Endothelial cell of umbilical vein (primary cell): ENCODE data around the gene CEP295NL. TPM values are rescaled to one million over a fixed set of nuclear protein-coding genes. Genes with fewer than 3 reads are reported as not detected.
"Not testable (repeated sequence)": the region's sequence is repeated elsewhere in the genome, so short reads cannot be mapped to it uniquely, and the experiment has no call there.

ENCODE experiments used
- BruUV-seq: library from RNA; stranded (reverse); fragments of 400-500 nt; replicated peaks from 2 replicates; lab custom pipeline; 2021; lab: Mats Ljungman, UMichigan
- CTCF ChIA-PET: fragments of 300-600, 350-600 bp; sonication (Branson Sonifier 250); formaldehyde crosslinking; loops from one replicate; lab custom pipeline; 2021; ENCODE audit warnings: antibody characterized with exemption, inconsistent platforms; lab: Charles Lee
- POLR2A ChIA-PET: fragments of 300-600, 350-600 bp; sonication (Branson Sonifier 250); formaldehyde crosslinking; loops from one replicate; lab custom pipeline; 2021; ENCODE audit warnings: antibody characterized with exemption, inconsistent platforms; lab: Charles Lee
- DNase-seq: peaks from one replicate; pipeline ENCODE4 v3.0.0-alpha.2; 2011; ENCODE audit warnings: low read depth, low spot score
- FAIRE-seq: peaks from 2 replicates; lab custom pipeline; 2011; peaks lifted over from hg19 to GRCh38; lab: Jason Lieb, UNC
- H2AFZ ChIP-seq: 2 replicates; pipeline ENCODE4 v1.6.0; 2012; ENCODE audit warnings: low read depth, low read length, control low read depth, inconsistent platforms
- H3K27ac ChIP-seq: 2 replicates; pipeline ENCODE4 v1.5.1; 2011; ENCODE audit warnings: low read depth, mild to moderate bottlenecking, control low read depth, low read length, moderate library complexity; ENCODE audit not compliant: insufficient read depth
- H3K27me3 ChIP-seq, 2 experiments: 2 replicates each; pipeline versions ENCODE4 v1.6.0 to v1.6.1; 2011; ENCODE audit warnings: low read length in 2 of 2, mixed read lengths in 1 of 2; ENCODE audit not compliant: control insufficient read depth in 2 of 2, insufficient read depth in 2 of 2
- H3K36me3 ChIP-seq, 2 experiments: 2 replicates in 1 of 2; 3 replicates in 1 of 2; pipeline ENCODE4 v1.5.1; 2011; ENCODE audit warnings: low read length in 2 of 2, mild to moderate bottlenecking in 1 of 2, moderate library complexity in 1 of 2; ENCODE audit not compliant: control insufficient read depth in 2 of 2, insufficient read depth in 2 of 2; ENCODE audit errors: extremely low read depth in 1 of 2
- H3K4me1 ChIP-seq: 3 replicates; pipeline ENCODE4 v1.5.1; 2011; ENCODE audit warnings: mild to moderate bottlenecking, low read length; ENCODE audit not compliant: control insufficient read depth, insufficient read depth; ENCODE audit errors: extremely low read depth
- H3K4me2 ChIP-seq: 2 replicates; pipeline ENCODE4 v1.6.1; 2011; ENCODE audit warnings: low read length, control low read depth, mixed read lengths; ENCODE audit not compliant: insufficient read depth
- H3K4me3 ChIP-seq, 3 experiments: fragments of 200-600 bp in 1 of 3; sonication (generic), shearing (Covaris generic) in 1 of 3; replicated peaks in 1 of 3; 2 replicates each; pipeline ENCODE4 v1.5.1; 2011 to 2016; ENCODE audit warnings: control low read depth in 3 of 3, low read length in 3 of 3, mild to moderate bottlenecking in 2 of 3, inconsistent platforms in 1 of 3, low read depth in 1 of 3, moderate library complexity in 1 of 3; ENCODE audit not compliant: insufficient read depth in 1 of 3
- H3K79me2 ChIP-seq: 2 replicates; pipeline ENCODE4 v1.6.0; 2012; ENCODE audit warnings: low read length, inconsistent platforms; ENCODE audit not compliant: control insufficient read depth, insufficient read depth
- H3K9ac ChIP-seq: replicated peaks from 2 replicates; pipeline ENCODE3; 2011; ENCODE audit warnings: low read length, control low read depth; ENCODE audit not compliant: insufficient read depth; ENCODE audit errors: extremely low read depth
- H3K9me1 ChIP-seq: replicated peaks from 3 replicates; pipeline ENCODE4 v1.6.0; 2011; ENCODE audit warnings: mild to moderate bottlenecking, low read length; ENCODE audit not compliant: control insufficient read depth, insufficient read depth; ENCODE audit errors: extremely low read depth
- H3K9me3 ChIP-seq: replicated peaks from 2 replicates; pipeline ENCODE4 v1.5.1; 2012; ENCODE audit warnings: low read length, inconsistent platforms; ENCODE audit not compliant: control insufficient read depth, insufficient read depth
- H4K20me1 ChIP-seq: replicated peaks from 2 replicates; pipeline ENCODE3; 2011; ENCODE audit warnings: mild to moderate bottlenecking, low read length; ENCODE audit not compliant: control insufficient read depth, insufficient read depth; ENCODE audit errors: extremely low read depth
- EZH2 ChIP-seq: IDR thresholded peaks from 2 replicates; pipeline ENCODE4 v1.6.1; 2012; ENCODE audit warnings: borderline replicate concordance, low read depth, mild to moderate bottlenecking, moderate library complexity, low read length, inconsistent platforms; ENCODE audit not compliant: severe bottlenecking
- FOS ChIP-seq: IDR thresholded peaks from 2 replicates; pipeline ENCODE4 v1.6.1; 2011; ENCODE audit warnings: mild to moderate bottlenecking, low read length, moderate library complexity, borderline replicate concordance; ENCODE audit not compliant: insufficient read depth
- JUN ChIP-seq: IDR thresholded peaks from 2 replicates; pipeline ENCODE4 v1.6.1; 2011; ENCODE audit warnings: borderline replicate concordance, low read depth; ENCODE audit not compliant: insufficient read length, insufficient read depth
- dilution Hi-C: fragments of 300-500 bp; cut with MboI; formaldehyde crosslinking; loops from one replicate; pipeline ENCODE4 v1.15.0; 2019; ENCODE audit warnings: low sequenced_read_pairs; ENCODE audit not compliant: extremely low pct_ligation_motif_present
- intact Hi-C: fragments of 100-400 bp; cut with micrococcal nuclease; formaldehyde crosslinking; loops from one replicate; pipeline ENCODE4 v1.10.0; 2022
- polyA plus RNA-seq, 4 experiments: library from polyadenylated mRNA; depleted of rRNA in 3 of 4; stranded (reverse) in 3 of 4; unstranded in 1 of 4; fragments of >200 nt; gene quantifications; 2 replicates each; pipeline versions ENCODE4 v1.2.1 to v1.2.3, GENCODE V29; 2011 to 2012; ENCODE audit warnings: missing spikeins in 1 of 4
- total RNA-seq: library from RNA; stranded (reverse); gene quantifications from 2 replicates; pipeline ENCODE4 v1.2.3, GENCODE V29; 2021

Gene CEP295NL
- total and polyA plus RNA-seq, 2 donors (not counting 3 experiments of a cell fraction or from before 2014, with no cell fraction given), result 0.10 to 8.3 TPM

DNA sequence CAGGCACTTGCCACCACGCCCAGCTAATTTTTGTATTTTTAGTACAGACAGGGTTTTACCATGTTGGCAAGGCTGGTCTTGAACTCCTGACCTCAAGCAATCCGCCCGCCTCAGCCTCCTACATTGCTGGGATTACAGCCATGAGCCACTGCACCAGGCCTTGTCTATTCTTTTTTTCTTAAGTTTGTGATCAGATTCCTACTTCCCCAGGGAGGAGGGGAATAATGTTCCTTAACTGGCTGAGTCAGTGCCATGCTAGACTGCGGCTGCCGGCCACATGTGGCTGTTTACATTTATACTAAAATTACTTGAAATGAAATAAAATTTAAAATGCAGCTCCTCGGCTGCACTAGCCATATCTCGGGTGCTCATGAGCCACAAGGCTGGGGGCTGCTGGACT lies 34.6 kb downstream of the CEP295NL start:
- H3K79me2 ChIP-seq, result no peaks in the 10 kb centered on the region
- intact Hi-C loops, result no loop called here
- no peak overlapping the region for H3K9ac ChIP-seq
- POLR2A ChIA-PET, result no interaction called here
- peaks cover 5 to 18% of the 10 kb centered on the region in 2 experiments for H3K36me3 ChIP-seq
- H3K9me1 ChIP-seq, result no peaks in the 10 kb centered on the region
- no peak overlapping the region for H2AFZ ChIP-seq
- TF ChIP-seq FOS (no peak), EZH2 (no peak), JUN (no peak)
- no peaks in the 10 kb centered on the region for H4K20me1 ChIP-seq
- no peak overlapping the region for H3K4me2 ChIP-seq
- no peak overlapping the region for H3K27ac ChIP-seq
- H3K4me1 ChIP-seq, result peaks cover 11% of the 10 kb centered on the region
- dilution Hi-C loops, result no loop called here
- CTCF ChIA-PET, result interaction anchor here (1.5 to 6.7 kb wide), 2 partner anchors 65 to 101 kb away, joined by 3 to 171 read pairs; no protein-coding TSS in a partner anchor
- H3K27me3 ChIP-seq, result no peaks in the 10 kb centered on the region
- no peak overlapping the region for H3K4me3 ChIP-seq
- FAIRE-seq (no peak), DNase-seq (no peak)
- H3K9me3 ChIP-seq, result no peaks in the 10 kb centered on the region
- BruUV-seq, result no TSS peak

DNA sequence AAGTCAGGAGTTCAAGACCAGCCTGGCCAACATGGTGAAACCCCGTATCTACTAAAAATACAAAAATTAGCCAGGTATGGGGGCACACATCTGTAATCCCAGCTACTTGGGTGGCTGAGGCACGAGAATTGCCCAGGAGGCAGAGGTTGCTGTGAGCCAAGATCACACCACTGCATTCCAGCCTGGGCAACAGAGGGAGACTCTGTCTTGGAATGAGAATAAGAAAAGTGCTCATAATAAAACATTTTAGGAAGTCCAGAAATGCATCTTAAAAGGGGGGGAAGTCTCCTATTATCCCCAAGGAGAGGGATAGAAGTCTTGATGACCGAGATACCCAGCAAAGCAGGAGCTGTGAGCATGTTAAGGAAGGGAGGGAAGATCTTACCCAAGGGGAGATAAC lies 36.0 kb downstream of the CEP295NL start:
- H3K9me1 ChIP-seq, H3K27me3 ChIP-seq, dilution Hi-C loops, H3K4me3 ChIP-seq, H3K4me2 ChIP-seq, DNase-seq, H3K9ac ChIP-seq, H3K27ac ChIP-seq, FAIRE-seq, H2AFZ ChIP-seq, intact Hi-C loops, BruUV-seq, POLR2A ChIA-PET, H3K9me3 ChIP-seq, H3K79me2 ChIP-seq, H4K20me1 ChIP-seq: not testable (repeated sequence)
- peaks cover 2 to 18% of the 10 kb centered on the region in 2 experiments for H3K36me3 ChIP-seq
- CTCF ChIA-PET, result interaction anchor here (0.8 to 6.7 kb wide), 7 partner anchors 9 to 102 kb away, joined by 3 to 171 read pairs (median 10); no protein-coding TSS in a partner anchor
- peaks cover 13% of the 10 kb centered on the region for H3K4me1 ChIP-seq
